HG03064 (cell line): ENCODE results near the gene HEXIM1.

Experiments
- ATAC-seq: cut with Tn5 transposase; IDR thresholded peaks from one replicate; pipeline ENCODE4 v1.9.1; 2021; ENCODE audit warnings: low read depth; ENCODE audit not compliant: unreplicated experiment

HEXIM1 gene

GRCh38 chr17:45144199-45145034 is 3.9 kb upstream of the HEXIM1 start:
- no peak for ATAC-seq

GRCh38 chr17:45145035-45145389 is 3.3 kb upstream of the HEXIM1 start:
- no peak for ATAC-seq

GRCh38 chr17:45146166-45146565 is 2.1 kb upstream of the HEXIM1 start:
- no peak for ATAC-seq

- ATAC-seq = no peak
These were observed 1.7 kb upstream of the HEXIM1 start for GRCh38 chr17:45146592-45146889.

GRCh38 chr17:45146890-45147580 is 1.2 kb upstream of the HEXIM1 start:
- ATAC-seq = no peak

- no peak for ATAC-seq
These were observed 593 bp upstream of the HEXIM1 start for GRCh38 chr17:45147581-45148182.

- no peak for ATAC-seq
These were observed 878 bp downstream of the HEXIM1 start for GRCh38 chr17:45149037-45149668.

GRCh38 chr17:45149669-45150664 is 1.7 kb downstream of the HEXIM1 start:
- no peak for ATAC-seq

- ATAC-seq = no peak
These were observed 2.9 kb downstream of the HEXIM1 start for GRCh38 chr17:45150911-45151809.

- no peak for ATAC-seq
These were observed 6.8 kb downstream of the HEXIM1 start for GRCh38 chr17:45155029-45155428.

GRCh38 chr17:45155483-45155882 is 7.2 kb downstream of the HEXIM1 start:
- no peak for ATAC-seq

- ATAC-seq = no peak
These were observed 8.0 kb downstream of the HEXIM1 start for GRCh38 chr17:45156242-45156641.

- peak; percentile 13 for ATAC-seq
These were observed 12.4 kb downstream of the HEXIM1 start for GRCh38 chr17:45160447-45161287.

- ATAC-seq = peak; percentile 85
These were observed 13.2 kb downstream of the HEXIM1 start, which contains the start of gene HEXIM2 for GRCh38 chr17:45161288-45162024. Gene HEXIM2, plus strand, starts transcription at chr17:45161875. Its CDS starts 919 bp downstream, at chr17:45162794.

GRCh38 chr17:45162025-45162687 is 13.9 kb downstream of the HEXIM1 start:
- no peak for ATAC-seq

GRCh38 chr17:45164734-45165269 is 16.5 kb downstream of the HEXIM1 start:
- no peak for ATAC-seq
